Measurements from ENCODE around the gene HCN3. TPM values are rescaled to one million over a fixed set of nuclear protein-coding genes. Genes with fewer than 3 reads are reported as not detected.
"Not testable (repeated sequence)": the region's sequence is repeated elsewhere in the genome, so short reads cannot be mapped to it uniquely, and the experiment has no call there.

The HCN3 gene
- polyA plus RNA-seq, 3 donors = 11.5 to 14.0 (median 11.8) TPM

DNA sequence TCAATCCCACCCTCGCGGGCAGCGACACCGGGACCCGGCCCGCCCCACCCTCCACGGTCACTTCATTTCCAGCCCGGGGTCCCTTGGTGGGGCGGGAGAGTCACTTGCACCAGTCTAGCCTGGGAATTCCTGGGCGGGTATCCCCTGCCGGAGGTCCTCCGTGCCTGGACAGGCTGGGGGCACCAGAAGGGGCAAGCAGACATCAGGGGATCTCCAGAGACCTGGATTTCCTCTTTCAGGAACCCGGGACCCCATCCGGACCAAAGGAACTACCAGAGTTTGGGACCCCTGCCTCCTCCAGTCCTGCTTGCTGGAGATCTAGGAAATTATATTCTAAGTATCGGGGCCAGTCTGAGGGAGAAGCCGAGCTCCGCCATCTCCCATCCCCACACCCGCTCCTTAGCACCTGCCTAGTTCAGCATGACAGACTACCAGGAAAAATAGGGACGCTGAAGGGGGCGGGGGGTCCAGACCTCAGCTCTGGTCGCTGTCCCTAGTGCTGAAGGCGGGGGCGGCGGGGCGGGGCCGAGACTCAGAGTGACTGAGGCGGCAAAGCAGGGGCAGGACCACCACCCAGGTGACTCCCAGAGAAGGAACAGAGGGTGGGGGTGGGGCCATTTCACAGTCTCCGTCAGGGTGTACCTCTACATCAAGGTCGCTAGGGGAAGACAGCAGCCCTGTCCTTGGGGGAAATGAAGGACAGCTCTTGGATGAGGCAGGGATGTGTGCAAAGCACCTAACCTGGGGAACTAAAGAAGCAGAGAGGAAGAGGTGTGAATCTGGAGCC is 832 bp downstream of the HCN3 start:
- DNase-seq (ENCODE audit: extremely low read depth in 1 of 11, low read depth in 9 of 11, low spot score in 4 of 11) = peak in 8 of 11 donors; percentile 57 to 80 (median 64)

DNA sequence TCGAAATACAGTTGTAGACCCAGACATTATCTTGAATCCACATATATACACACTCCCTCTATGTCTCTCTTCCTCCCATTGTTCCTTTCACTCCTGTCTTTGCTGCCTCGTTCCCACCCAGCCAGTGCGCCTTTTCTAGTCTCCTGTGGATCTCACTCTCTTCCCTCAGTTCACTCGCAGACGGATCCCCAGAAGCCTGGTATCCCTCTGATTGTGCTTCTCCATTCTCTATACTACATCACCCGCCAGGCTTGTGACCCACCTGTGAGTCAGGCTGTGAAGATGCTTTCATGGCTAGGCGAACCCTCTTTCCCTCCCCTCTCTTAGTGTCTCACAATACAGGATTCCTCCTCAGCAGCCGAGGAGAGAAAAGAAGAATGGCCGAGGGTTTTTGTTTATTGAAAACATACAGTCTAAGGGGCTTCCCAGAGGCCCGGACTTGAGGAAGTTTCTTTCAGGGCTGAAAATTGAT is 1.5 kb downstream of the HCN3 start:
- DNase-seq (ENCODE audit: extremely low read depth in 1 of 11, low read depth in 9 of 11, low spot score in 4 of 11) = no peak

DNA sequence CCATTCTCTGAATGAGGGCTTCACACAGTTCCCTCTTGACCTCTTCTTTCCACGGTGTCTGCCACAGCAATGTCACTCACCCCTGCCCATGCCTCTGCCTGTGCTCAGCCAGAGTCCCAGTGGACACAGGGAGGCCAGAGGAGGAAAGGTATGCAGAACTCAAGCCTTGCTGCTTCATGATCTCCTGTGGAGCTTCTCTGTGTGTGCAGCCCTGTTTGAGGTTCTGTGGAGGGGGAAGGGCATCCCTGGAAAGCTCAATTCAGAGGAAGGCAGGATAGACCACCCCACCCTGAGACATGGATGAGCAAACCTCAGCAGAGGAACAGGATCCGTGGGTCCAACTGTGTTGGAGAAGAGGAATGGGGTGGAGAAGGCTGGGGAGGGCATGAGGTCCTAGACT is 2.0 kb downstream of the HCN3 start:
- DNase-seq (ENCODE audit: extremely low read depth in 1 of 11, low read depth in 9 of 11, low spot score in 4 of 11) = no peak

DNA sequence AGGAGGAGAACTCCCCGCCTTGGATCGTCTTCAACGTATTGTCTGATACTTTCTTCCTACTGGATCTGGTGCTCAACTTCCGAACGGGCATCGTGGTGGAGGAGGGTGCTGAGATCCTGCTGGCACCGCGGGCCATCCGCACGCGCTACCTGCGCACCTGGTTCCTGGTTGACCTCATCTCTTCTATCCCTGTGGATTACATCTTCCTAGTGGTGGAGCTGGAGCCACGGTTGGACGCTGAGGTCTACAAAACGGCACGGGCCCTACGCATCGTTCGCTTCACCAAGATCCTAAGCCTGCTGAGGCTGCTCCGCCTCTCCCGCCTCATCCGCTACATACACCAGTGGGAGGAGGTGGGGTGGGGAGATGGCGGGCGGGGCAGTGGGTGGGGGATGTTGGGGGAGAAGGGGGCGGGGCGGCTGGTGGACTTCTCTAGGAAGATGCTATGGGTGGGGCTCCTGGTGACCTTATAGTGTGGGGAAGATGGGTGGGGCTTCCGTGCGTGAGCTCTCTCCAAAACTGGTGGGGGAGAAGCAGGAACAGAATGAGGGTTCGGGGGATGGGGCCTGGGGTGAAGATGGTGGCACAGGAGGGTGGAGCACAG is 5.3 kb downstream of the HCN3 start:
- DNase-seq (ENCODE audit: extremely low read depth in 1 of 11, low read depth in 9 of 11, low spot score in 4 of 11) = no peak

DNA sequence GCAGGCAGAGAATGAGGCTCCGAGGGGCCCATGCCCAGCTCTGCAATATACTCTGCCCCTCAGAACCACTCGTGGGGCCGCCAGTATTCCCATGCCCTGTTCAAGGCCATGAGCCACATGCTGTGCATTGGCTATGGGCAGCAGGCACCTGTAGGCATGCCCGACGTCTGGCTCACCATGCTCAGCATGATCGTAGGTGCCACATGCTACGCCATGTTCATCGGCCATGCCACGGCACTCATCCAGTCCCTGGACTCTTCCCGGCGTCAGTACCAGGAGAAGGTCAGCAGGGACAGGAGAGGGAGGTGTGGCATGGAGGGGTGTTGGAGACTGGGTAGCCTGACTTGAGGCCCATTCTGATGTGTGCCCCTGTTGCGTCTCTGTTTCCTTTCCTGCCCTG is 7.2 kb downstream of the HCN3 start:
- no peak for DNase-seq (ENCODE audit: extremely low read depth in 1 of 11, low read depth in 9 of 11, low spot score in 4 of 11)

DNA sequence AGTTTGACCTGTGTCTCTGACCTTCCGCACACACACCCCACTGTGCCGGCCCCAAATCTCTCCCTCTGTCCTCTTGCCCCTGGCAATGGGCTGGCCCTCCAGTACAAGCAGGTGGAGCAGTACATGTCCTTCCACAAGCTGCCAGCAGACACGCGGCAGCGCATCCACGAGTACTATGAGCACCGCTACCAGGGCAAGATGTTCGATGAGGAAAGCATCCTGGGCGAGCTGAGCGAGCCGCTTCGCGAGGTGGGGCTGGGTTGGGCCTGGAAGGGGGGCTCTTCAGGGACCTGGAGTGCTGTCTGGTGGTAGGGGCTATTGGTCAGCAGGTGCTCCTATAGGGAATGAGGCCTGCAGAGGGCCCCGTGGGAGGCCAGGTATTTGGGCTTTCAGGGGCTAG is 7.8 kb downstream of the HCN3 start:
- no peak for DNase-seq (ENCODE audit: extremely low read depth in 1 of 11, low read depth in 9 of 11, low spot score in 4 of 11)

DNA sequence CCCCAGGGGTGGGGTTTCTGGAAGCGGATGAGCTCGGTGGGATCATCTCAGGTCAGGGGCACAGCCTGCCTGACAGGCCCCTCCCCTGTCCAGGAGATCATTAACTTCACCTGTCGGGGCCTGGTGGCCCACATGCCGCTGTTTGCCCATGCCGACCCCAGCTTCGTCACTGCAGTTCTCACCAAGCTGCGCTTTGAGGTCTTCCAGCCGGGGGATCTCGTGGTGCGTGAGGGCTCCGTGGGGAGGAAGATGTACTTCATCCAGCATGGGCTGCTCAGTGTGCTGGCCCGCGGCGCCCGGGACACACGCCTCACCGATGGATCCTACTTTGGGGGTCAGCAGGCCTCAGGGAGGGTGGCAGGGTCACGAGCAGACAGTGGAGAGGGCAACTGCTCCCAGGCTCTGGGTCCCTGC is 8.4 kb downstream of the HCN3 start:
- no peak for DNase-seq (ENCODE audit: extremely low read depth in 1 of 11, low read depth in 9 of 11, low spot score in 4 of 11)

DNA sequence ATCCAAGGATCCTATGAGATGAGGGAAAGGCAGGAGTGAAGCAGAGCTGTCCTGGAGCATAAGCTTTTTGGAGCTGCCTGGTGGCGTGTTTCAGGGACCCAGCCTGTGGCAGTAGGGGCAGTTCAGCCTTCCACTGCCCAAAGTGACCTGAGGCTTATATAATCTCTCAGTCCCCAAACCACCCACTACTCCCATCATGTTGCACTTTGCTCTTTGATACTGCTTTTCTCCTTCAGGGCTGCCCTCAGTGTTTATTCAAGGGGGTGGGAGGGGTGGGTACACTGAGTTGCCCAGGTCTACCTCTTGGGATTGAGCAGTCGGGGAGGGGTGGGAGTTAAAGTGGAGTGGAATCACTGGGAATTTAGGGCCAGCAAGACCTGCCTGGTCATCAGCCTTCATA is 9.3 kb downstream of the HCN3 start:
- no peak for DNase-seq (ENCODE audit: extremely low read depth in 1 of 11, low read depth in 9 of 11, low spot score in 4 of 11)

DNA sequence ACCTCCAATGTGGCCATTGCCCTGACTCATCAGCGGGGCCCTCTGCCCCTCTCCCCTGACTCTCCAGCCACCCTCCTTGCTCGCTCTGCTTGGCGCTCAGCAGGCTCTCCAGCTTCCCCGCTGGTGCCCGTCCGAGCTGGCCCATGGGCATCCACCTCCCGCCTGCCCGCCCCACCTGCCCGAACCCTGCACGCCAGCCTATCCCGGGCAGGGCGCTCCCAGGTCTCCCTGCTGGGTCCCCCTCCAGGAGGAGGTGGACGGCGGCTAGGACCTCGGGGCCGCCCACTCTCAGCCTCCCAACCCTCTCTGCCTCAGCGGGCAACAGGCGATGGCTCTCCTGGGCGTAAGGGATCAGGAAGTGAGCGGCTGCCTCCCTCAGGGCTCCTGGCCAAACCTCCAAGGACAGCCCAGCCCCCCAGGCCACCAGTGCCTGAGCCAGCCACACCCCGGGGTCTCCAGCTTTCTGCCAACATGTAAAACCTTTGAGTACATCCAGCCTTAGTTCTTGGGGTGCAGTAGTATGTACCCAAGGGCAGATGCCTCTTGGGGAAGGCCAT is 10.8 kb downstream of the HCN3 start:
- DNase-seq (ENCODE audit: extremely low read depth in 1 of 11, low read depth in 9 of 11, low spot score in 4 of 11) = no peak

DNA sequence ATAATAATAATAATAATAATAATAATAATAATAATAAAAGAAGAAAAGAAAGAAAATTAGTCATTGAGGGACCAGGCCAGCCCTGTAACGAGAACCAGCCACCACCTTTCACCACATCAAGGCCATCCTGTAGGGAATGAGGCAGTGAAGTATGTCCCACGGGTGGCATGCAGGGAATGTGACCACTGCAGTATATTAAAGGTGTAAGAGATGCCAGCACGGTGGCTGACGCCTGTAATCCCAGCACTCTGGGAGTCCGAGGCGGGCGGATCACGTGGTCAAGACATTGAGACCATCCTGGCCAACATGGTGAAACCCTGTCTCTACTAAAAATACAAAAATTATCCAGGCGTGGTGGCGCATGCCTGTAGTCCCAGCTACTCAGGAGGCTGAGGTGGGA is 13.7 kb downstream of the HCN3 start:
- not testable (repeated sequence) for DNase-seq (ENCODE audit: extremely low read depth in 1 of 11, low read depth in 9 of 11, low spot score in 4 of 11)

DNA sequence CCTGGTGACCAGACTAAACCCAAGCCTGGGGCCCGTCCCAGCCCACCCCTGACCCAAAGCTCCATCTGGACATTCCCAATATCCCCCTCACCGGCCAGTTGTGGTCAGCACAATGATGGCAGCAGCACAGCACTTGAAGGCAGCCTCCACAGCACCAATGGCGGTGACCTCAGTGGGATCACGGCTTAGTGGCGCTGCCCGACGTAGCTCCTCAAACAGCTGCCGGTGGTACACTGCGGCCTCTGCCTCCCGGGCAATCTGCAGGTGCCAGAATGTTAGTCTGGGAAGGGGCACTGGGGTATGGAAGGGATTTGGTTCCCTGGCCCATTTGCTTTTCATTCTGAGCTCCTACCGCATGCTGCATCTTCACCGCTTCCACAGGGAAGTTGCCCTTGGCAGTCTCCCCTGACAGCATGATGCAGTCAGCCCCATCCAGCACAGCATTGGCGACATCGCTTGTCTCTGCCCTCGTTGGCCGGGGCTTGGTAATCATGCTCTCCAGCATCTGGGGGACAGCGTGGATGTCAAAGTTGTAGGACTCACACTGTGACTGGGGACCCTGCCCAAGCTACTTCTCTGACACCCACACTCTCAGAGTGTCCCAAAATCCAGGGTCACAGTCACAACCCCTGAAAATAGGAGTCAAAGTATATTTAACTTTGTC is 16.0 kb downstream of the HCN3 start:
- DNase-seq (ENCODE audit: extremely low read depth in 1 of 11, low read depth in 9 of 11, low spot score in 4 of 11) = no peak

DNA sequence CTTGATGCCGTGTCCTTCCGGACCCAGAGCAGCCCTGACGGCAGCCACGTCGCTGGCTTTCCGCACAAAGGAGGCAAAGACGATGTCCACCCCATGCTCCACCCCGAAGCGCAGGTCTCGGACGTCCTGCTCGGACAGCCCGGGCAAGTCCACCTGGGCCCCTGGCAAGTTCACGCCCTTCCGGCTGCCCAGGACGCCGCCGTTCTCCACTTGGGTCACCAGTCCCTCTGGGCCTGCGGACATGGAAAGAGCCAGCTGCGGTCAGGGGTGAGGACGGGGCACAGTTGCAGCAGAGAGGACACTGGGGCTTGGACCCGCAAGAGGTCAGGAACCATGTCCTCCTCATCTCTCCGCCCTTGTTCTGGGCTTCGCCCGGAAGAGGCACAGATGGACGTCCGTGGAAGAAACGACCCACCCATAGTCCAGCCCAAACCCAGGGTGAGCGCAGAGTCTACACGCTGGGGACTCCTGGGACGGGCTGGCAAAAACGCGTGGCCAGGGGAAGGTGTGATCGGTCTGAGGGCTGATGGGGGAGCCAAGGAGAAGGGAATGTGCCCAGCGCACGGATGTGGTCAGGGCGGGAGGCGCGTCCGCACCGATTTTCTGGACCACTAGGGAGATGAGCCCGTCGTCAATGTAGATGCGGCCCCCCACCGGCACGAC is 17.4 kb downstream of the HCN3 start:
- DNase-seq (ENCODE audit: extremely low read depth in 1 of 11, low read depth in 9 of 11, low spot score in 4 of 11) = no peak

DNA sequence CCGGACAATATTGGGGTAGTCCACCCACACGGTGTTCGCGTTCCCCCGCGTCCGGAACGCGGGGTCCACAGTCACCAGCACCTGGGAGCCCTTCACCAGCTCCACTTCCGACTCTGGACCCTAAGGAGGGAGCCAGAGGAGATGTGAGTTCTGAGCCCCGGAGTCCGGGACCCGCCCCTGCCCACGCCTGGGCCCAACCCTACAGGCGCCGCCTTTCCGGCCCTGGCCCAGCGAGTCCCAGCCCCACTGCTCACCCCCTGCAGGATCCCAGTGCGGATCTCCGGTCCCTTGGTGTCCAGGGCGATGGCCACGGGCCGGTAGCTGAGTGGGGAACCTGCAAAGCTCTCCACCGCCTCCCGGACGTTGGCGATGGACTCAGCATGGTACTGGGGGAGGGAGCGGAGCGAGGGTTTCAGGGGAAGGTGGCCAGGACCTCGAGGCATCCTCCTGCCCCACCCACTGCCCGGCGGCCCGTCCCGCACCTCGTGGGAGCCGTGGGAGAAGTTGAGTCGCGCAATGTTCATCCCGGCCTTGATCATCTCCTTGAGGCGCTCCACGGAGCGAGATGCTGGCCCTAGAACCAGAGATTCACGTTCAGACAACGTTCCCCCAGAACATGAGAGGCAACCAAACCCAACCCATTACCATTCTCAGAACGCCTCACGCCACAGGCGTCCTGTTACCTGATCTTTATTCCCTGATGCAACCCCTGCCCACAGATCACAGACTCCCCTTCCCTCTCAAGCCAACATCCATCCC is 18.1 kb downstream of the HCN3 start:
- DNase-seq (ENCODE audit: extremely low read depth in 1 of 11, low read depth in 9 of 11, low spot score in 4 of 11) = no peak

DNA sequence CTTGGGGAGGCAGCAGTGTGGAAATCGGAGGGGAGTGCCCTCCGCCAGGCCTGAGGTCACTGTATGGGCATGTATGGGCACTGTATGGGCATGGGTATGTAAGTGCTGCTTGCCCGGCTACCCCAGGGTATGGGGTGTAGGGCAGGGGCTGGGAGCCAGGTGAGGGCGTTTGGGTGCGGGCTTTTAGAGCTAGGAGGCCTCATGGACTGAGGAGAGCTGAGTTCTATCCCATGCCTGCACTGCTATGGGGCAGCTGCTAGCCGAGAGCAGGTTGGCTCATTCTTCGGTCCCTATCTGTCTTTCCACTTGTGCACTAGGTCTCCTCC is 18.6 kb downstream of the HCN3 start:
- DNase-seq (ENCODE audit: extremely low read depth in 1 of 11, low read depth in 9 of 11, low spot score in 4 of 11) = no peak

DNA sequence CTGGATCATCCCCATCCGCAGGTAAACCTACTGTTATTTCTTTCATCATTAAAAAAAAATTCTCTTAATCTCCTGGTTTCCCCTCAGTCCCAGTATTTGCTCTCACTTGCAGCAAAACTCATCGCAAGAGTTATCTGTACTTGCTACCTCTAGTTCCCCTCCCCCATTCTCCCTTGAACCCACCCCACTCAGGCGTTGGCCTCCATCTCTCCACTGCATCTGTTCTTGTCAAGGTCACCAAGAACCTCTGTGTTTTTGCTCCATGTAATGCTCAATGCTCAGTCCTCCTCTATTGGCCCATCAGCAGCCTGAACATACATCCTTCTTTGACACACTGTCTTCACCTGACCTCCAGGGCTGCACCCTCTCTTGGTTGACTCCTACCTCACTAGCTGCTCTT is 19.4 kb downstream of the HCN3 start:
- DNase-seq (ENCODE audit: extremely low read depth in 1 of 11, low read depth in 9 of 11, low spot score in 4 of 11) = no peak

DNA sequence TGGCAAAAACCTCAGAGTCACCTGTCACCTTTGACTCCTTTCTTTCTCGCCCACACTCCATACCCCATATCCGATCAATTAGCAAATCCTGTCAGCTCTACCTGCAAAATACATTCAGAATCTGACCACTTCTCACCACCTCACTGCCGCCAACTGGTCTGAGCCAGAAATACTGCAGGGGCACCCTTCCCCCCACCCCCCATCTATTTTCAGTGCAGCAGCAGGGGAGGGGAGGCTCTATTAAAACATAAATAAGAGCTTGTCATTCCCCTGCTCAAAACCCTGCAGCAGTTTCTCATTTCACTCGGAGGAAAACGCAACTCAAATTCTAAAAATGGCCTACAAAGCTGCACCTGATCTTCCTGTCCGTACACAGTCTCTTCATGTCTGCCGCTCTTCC is 20.1 kb downstream of the HCN3 start:
- no peak for DNase-seq (ENCODE audit: extremely low read depth in 1 of 11, low read depth in 9 of 11, low spot score in 4 of 11)

DNA sequence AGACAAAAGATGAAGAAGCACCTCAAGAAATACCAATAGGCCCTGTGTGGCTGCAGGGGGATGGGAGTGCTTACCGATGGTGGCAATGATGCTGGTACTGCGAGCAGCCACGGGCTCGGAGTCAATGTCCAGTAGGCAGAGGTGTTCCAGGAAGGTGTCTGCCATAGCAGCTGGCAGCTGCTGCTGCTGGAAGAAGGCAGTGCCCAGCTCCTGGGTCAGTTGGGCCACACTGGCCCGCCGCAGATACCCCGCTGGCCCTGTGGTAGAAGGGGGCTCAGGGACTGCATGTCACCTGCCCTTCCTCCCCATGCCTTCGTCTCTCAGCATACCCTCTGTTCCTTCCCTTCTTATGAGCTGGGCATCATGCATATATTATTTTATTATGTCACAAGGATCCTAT is 22.8 kb downstream of the HCN3 start:
- no peak for DNase-seq (ENCODE audit: extremely low read depth in 1 of 11, low read depth in 9 of 11, low spot score in 4 of 11)

DNA sequence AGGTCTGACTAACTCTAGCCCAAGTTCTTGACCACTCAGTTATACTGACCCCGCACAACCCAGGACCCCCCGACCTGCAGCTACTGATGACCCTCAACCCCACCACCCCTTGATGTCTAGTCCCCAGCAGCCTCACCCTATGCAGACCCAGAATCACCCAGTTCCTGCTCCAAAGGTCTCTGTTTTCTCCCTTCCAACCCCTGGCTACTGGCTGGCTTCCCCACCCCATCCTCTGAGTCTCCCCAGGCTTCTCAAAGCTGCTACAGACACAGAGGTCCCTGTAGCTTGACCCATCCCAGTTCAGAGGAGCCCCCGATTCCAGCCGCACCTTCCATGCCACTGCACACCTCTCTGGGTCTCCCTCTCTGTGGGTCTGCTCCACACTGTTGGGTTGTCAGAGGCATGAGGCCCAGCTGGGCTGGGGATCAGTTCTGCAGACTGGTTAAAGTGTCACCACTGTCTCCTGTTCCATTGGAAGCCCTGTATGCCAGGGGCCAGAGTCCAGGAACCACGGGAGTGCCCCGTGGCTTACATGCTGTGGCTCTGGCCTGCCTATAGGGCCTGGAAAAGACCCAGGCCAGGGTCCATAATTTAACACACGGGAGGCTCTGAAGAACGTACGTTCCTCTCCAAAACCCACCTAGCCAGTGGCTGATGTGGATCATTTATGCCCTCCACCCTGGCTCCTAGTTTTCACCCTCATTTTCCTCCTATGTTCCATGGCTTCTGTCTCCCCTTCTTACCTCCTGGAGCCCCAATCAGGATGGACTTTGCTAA is 23.5 kb downstream of the HCN3 start:
- DNase-seq (ENCODE audit: extremely low read depth in 1 of 11, low read depth in 9 of 11, low spot score in 4 of 11) = no peak
